Osteoblast (primary cell): ENCODE measurements around the gene STRBP. TPM values are rescaled to one million over a fixed set of nuclear protein-coding genes. Genes with fewer than 3 reads are reported as not detected.
"Not testable (repeated sequence)": the region's sequence is repeated elsewhere in the genome, so short reads cannot be mapped to it uniquely, and the experiment has no call there.

Experiments
- DNase-seq: peaks from one replicate; pipeline ENCODE4 v3.0.0; 2011; ENCODE audit warnings: low spot score, mixed read lengths; ENCODE audit not compliant: insufficient read length; ENCODE audit errors: missing footprints
- H2AFZ ChIP-seq: 2 replicates; pipeline ENCODE4 v1.6.0; 2011; ENCODE audit warnings: mild to moderate bottlenecking, low read length
- H3K27ac ChIP-seq: 2 replicates; pipeline ENCODE4 v1.5.1; 2011; ENCODE audit warnings: mild to moderate bottlenecking, low read depth, low read length, moderate library complexity
- H3K27me3 ChIP-seq: 2 replicates; pipeline ENCODE4 v1.6.0; 2012; ENCODE audit warnings: mild to moderate bottlenecking, control low read depth, inconsistent platforms, low read length, moderate library complexity; ENCODE audit not compliant: insufficient read depth
- H3K36me3 ChIP-seq: 2 replicates; pipeline ENCODE4 v1.5.1; 2011; ENCODE audit warnings: mild to moderate bottlenecking, low read length, control low read depth, moderate library complexity; ENCODE audit not compliant: insufficient read depth
- H3K4me1 ChIP-seq: 2 replicates; pipeline ENCODE4 v1.5.1; 2011; ENCODE audit warnings: mild to moderate bottlenecking, low read length, control low read depth, moderate library complexity; ENCODE audit not compliant: insufficient read depth
- H3K4me2 ChIP-seq: 2 replicates; pipeline ENCODE4 v1.6.0; 2011; ENCODE audit warnings: mild to moderate bottlenecking, low read length; ENCODE audit not compliant: insufficient read depth
- H3K4me3 ChIP-seq: fragments of 200-600 bp; sonication (generic); 3 replicates; pipeline ENCODE4 v1.5.1; 2012; ENCODE audit warnings: mild to moderate bottlenecking, low read length, inconsistent platforms; ENCODE audit not compliant: insufficient read depth
- H3K79me2 ChIP-seq: 2 replicates; pipeline ENCODE4 v1.6.0; 2012; ENCODE audit warnings: mild to moderate bottlenecking, low read length, control low read depth, inconsistent platforms; ENCODE audit not compliant: insufficient read depth
- H3K9me3 ChIP-seq: 2 replicates; pipeline ENCODE4 v1.5.1; 2011; ENCODE audit warnings: low read depth, low read length, control low read depth
- H4K20me1 ChIP-seq: 2 replicates; pipeline ENCODE4 v1.6.0; 2012; ENCODE audit warnings: mild to moderate bottlenecking, low read length, control low read depth; ENCODE audit not compliant: insufficient read depth
- total RNA-seq: library from RNA; depleted of rRNA; stranded (reverse); fragments of >200 nt; gene quantifications from 2 replicates; pipeline ENCODE4 v1.2.3, GENCODE V29; 2012
- TF ChIP-seq, protein P1 (sequence below): IDR thresholded peaks from 2 replicates; pipeline ENCODE4 v1.5.1; 2011; ENCODE audit warnings: mild to moderate bottlenecking, low read depth, low read length, moderate library complexity; ENCODE audit errors: extremely low read depth

STRBP gene
- total RNA-seq, 1 donor = 2.9 TPM

DNA sequence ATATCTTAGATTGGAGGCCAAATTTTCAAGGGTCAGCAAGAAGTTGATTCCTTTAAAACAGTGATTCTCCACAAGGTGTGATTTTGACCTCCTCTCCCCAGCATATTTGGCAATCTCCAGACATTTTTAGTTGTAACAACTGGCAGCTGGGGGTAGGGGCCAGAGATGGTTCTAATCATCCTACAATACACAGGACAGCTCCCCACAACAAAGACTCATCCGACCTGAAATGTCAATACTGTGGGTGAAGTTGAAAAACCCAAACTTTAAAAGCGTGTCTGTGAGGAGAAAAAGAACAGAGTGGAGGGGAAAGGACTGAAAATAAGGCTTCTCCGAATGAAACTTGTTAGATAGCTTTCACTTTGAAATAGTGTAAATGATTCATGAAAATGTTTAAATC lies 10.0 kb upstream of the STRBP start:
- H3K79me2 ChIP-seq = no peaks in the 10 kb centered on the region
- no peak overlapping the region for H3K4me3 ChIP-seq
- H3K36me3 ChIP-seq = no peaks in the 10 kb centered on the region
- H3K4me1 ChIP-seq = no peaks in the 10 kb centered on the region
- no peak for DNase-seq
- H3K27ac ChIP-seq = no peak overlapping the region
- no peak overlapping the region for H2AFZ ChIP-seq
- TF ChIP-seq, protein P1, sequence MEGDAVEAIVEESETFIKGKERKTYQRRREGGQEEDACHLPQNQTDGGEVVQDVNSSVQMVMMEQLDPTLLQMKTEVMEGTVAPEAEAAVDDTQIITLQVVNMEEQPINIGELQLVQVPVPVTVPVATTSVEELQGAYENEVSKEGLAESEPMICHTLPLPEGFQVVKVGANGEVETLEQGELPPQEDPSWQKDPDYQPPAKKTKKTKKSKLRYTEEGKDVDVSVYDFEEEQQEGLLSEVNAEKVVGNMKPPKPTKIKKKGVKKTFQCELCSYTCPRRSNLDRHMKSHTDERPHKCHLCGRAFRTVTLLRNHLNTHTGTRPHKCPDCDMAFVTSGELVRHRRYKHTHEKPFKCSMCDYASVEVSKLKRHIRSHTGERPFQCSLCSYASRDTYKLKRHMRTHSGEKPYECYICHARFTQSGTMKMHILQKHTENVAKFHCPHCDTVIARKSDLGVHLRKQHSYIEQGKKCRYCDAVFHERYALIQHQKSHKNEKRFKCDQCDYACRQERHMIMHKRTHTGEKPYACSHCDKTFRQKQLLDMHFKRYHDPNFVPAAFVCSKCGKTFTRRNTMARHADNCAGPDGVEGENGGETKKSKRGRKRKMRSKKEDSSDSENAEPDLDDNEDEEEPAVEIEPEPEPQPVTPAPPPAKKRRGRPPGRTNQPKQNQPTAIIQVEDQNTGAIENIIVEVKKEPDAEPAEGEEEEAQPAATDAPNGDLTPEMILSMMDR = no peak
- H3K9me3 ChIP-seq = no peaks in the 10 kb centered on the region
- H3K27me3 ChIP-seq = peaks cover 9% of the 10 kb centered on the region
- H4K20me1 ChIP-seq = no peaks in the 10 kb centered on the region
- no peak overlapping the region for H3K4me2 ChIP-seq

DNA sequence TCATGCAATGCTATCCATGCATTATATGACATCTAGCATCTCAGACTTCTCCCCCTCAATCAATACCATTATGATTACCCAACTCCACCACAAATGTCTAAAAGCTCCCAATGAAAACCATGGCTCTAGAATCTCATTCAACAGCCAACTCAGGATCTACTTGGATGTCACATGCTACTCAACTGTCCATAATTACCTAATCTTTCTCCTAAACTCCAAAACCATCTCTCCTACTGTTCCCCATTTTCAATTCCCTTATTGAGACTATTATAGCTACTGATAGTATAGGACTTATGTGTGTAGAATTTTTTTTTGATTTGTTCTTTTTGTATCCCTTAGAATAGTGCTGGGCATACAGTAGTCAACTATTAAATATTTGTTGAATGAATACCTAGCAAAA lies 8.2 kb upstream of the STRBP start:
- H4K20me1 ChIP-seq = no peaks in the 10 kb centered on the region
- DNase-seq = no peak
- H3K9me3 ChIP-seq = no peaks in the 10 kb centered on the region
- no peak overlapping the region for H3K27ac ChIP-seq
- no peak overlapping the region for H2AFZ ChIP-seq
- no peaks in the 10 kb centered on the region for H3K36me3 ChIP-seq
- no peaks in the 10 kb centered on the region for H3K79me2 ChIP-seq
- no peak overlapping the region for H3K4me2 ChIP-seq
- H3K4me1 ChIP-seq = no peaks in the 10 kb centered on the region
- TF ChIP-seq, protein P1 = no peak
- H3K4me3 ChIP-seq = no peak overlapping the region
- no peaks in the 10 kb centered on the region for H3K27me3 ChIP-seq

DNA sequence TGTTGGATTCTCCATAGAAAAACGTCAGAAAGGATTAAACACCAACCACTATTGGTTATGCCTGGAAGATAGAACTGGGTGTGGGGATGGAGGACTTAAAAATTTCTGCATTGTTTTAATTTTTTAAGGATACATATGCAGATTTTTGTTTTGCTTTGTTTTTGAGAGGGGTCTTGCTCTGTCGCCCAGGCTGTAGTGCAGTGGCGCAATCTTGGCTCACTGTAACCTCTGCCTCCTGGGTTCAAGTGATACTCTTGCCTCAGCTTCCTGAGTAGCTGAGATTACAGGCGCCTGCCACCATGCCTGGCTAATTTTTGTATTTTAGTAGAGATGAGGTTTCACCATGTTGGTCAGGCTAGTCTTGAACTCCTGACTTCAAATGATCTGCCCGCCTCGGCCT lies 2.7 kb upstream of the STRBP start:
- not testable (repeated sequence) for H3K79me2 ChIP-seq, H3K36me3 ChIP-seq, DNase-seq, H2AFZ ChIP-seq, H3K4me3 ChIP-seq, H4K20me1 ChIP-seq, H3K9me3 ChIP-seq, H3K4me2 ChIP-seq, H3K4me1 ChIP-seq, H3K27ac ChIP-seq
- peaks cover 14% of the 10 kb centered on the region for H3K27me3 ChIP-seq

DNA sequence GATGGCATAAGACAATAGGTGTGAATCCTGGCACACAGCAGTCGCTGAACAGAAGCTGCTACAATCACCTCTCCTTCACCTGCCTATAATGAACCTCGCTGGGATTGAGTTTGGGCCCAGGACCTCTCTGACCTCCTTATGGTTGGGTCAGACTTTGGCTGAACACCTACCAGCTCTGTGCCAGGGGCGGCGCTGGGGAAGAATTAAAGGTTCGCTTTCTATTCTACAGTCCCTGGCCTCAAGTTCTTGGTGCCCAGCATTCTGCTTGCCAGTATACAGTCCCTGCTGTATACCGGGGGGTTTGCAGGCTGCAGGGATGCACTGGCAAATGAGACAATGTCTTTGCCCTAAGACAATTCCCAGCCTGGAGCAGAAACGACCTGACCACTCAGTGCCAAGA lies 895 bp upstream of the STRBP start:
- H3K36me3 ChIP-seq = no peaks in the 10 kb centered on the region
- peaks cover 22% of the 10 kb centered on the region for H3K27me3 ChIP-seq
- TF ChIP-seq, protein P1 = no peak
- peak; percentile 73 for DNase-seq
- no peak overlapping the region for H3K27ac ChIP-seq
- no peaks in the 10 kb centered on the region for H3K4me1 ChIP-seq
- peak overlapping the region; percentile 86 for H3K4me2 ChIP-seq
- peak overlapping the region; percentile 83 for H3K4me3 ChIP-seq
- no peaks in the 10 kb centered on the region for H3K79me2 ChIP-seq
- no peaks in the 10 kb centered on the region for H4K20me1 ChIP-seq
- no peaks in the 10 kb centered on the region for H3K9me3 ChIP-seq
- H2AFZ ChIP-seq = no peak overlapping the region

DNA sequence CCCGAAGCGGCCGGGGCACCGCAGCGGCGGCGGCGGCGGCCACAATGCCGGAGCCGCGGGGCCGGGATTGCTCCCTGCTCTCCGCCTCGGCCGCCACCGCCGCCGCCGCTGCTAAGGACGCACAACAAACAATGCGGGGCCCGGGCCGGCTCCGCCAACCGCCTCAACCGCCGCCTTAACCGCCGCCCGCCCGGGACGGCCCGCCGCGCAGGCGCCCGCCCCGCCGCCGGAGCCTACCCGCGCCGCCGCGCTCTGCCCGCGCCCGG lies 254 bp downstream of the STRBP start:
- H3K27me3 ChIP-seq = peaks cover 24% of the 10 kb centered on the region
- H3K4me1 ChIP-seq = no peaks in the 10 kb centered on the region
- TF ChIP-seq, protein P1 = no peak
- H2AFZ ChIP-seq = peak overlapping the region; percentile 10
- no peaks in the 10 kb centered on the region for H4K20me1 ChIP-seq
- no peaks in the 10 kb centered on the region for H3K36me3 ChIP-seq
- no peaks in the 10 kb centered on the region for H3K9me3 ChIP-seq
- DNase-seq = no peak
- H3K27ac ChIP-seq = no peak overlapping the region
- peak overlapping the region; percentile 83 for H3K4me3 ChIP-seq
- no peaks in the 10 kb centered on the region for H3K79me2 ChIP-seq
- peak overlapping the region; percentile 80 for H3K4me2 ChIP-seq
